GM23338 (cell line): ENCODE results near the gene SLC30A1.

ENCODE experiments used
- CTCF ChIP-seq, 2 experiments: fragments of 200-600 bp in 1 of 2; sonication (generic) in 1 of 2; conservative IDR thresholded peaks; 2 replicates each; pipeline versions ENCODE4 v1.5.1 to v1.6.1; 2016 to 2017; ENCODE audit warnings: antibody characterized with exemption in 2 of 2, low read depth in 2 of 2, mild to moderate bottlenecking in 2 of 2, moderate library complexity in 1 of 2
- EZH2 ChIP-seq: fragments of 200-600 bp; sonication (generic); IDR thresholded peaks from one replicate; pipeline ENCODE4 v1.8.0; 2017; ENCODE audit warnings: antibody characterized with exemption, mild to moderate bottlenecking, low read depth; ENCODE audit not compliant: unreplicated experiment
- EZH2phosphoT487 ChIP-seq: fragments of 200-600 bp; sonication (generic); IDR thresholded peaks from one replicate; pipeline ENCODE4 v1.8.1; 2018; ENCODE audit warnings: antibody characterized with exemption; ENCODE audit not compliant: unreplicated experiment
- JUNB ChIP-seq: IDR thresholded peaks from one replicate; pipeline ENCODE4 v1.6.1; 2016; ENCODE audit warnings: antibody characterized with exemption; ENCODE audit not compliant: unreplicated experiment
- POLR2AphosphoS5 ChIP-seq: IDR thresholded peaks from 2 replicates; pipeline ENCODE4 v1.6.1; 2016; ENCODE audit warnings: antibody characterized with exemption, low read depth
- REST ChIP-seq: IDR thresholded peaks from one replicate; pipeline ENCODE4 v1.6.1; 2018; ENCODE audit warnings: antibody characterized with exemption; ENCODE audit not compliant: unreplicated experiment
- ZNF114 ChIP-seq: fragments of 250-450 bp; sonication (Bioruptor Pico); IDR thresholded peaks from 2 replicates; pipeline ENCODE4 v1.5.0; 2020; ENCODE audit warnings: mild to moderate bottlenecking, moderate library complexity

GRCh38 chr1:211586538-211586937 is 7.6 kb upstream of the SLC30A1 start:
- TF ChIP-seq CTCF (conservative IDR thresholded peaks at IDR 0.05; ENCODE audit: low read depth in 2 of 2) = no peak
- no peak for TF ChIP-seq EZH2
- no peak for TF ChIP-seq POLR2AphosphoS5
- TF ChIP-seq EZH2phosphoT487 = no peak
- no peak for TF ChIP-seq REST
- no peak for TF ChIP-seq JUNB
- no peak for TF ChIP-seq ZNF114 (CRISPR knock-in tag)
